HepG2 (cell line): ENCODE measurements around the gene IL15RA. TPM values are rescaled to one million over a fixed set of nuclear protein-coding genes. Genes with fewer than 3 reads are reported as not detected.

Experiments used
- ATAC-seq: fragments of 200-7000 bp; cut with Tn5 transposase; 3 replicates; pipeline ENCODE4 v1.9.1; 2020; ENCODE audit warnings: mild to moderate bottlenecking, moderate library complexity
- BruUV-seq: library from RNA; stranded (reverse); fragments of 400-500 nt; replicated peaks from 2 replicates; lab custom pipeline; 2021; lab: Mats Ljungman, UMichigan
- CTCF ChIA-PET: fragments of 300-600 bp; formaldehyde crosslinking; extraction: SDS; loops from one replicate; lab custom pipeline; 2021; ENCODE audit warnings: low total read pairs, inconsistent platforms, low intra/inter-chr PET ratio; lab: Yijun Ruan, JAX
- POLR2A ChIA-PET: fragments of 350-600 bp; sonication (Branson Sonifier 250); formaldehyde crosslinking; loops from one replicate; lab custom pipeline; 2020; ENCODE audit warnings: antibody characterized with exemption, inconsistent platforms; lab: Yijun Ruan, JAX
- DNase-seq: peaks from one replicate; pipeline ENCODE4 v3.0.0-alpha.2; 2015; ENCODE audit warnings: low spot score
- FAIRE-seq: peaks from 3 replicates; lab custom pipeline; 2011; peaks lifted over from hg19 to GRCh38; lab: Jason Lieb, UNC
- H2AFZ ChIP-seq: one replicate; pipeline ENCODE4 v1.6.1; 2011; ENCODE audit warnings: low read length, inconsistent platforms
- H3K27ac ChIP-seq: fragments of 300-600 bp; 3 replicates; pipeline ENCODE4 v1.8.0; 2011; ENCODE audit warnings: mixed run types, mild to moderate bottlenecking, mixed read lengths, low read length, inconsistent platforms; ENCODE audit not compliant: insufficient read depth; ENCODE audit errors: extremely low read length
- H3K27me3 ChIP-seq, 2 experiments: fragments of 200-600 bp in 1 of 2; 2 replicates in 1 of 2; 3 replicates in 1 of 2; pipeline versions ENCODE4 v1.6.0 to v1.8.0; 2011; ENCODE audit warnings: low read length in 2 of 2, mild to moderate bottlenecking in 2 of 2, moderate library complexity in 2 of 2, inconsistent platforms in 1 of 2; ENCODE audit not compliant: insufficient read depth in 2 of 2, control insufficient read depth in 1 of 2
- H3K36me3 ChIP-seq, 2 experiments: fragments of 200-600 bp in 1 of 2; replicated peaks in 1 of 2; 2 replicates in 1 of 2; 3 replicates in 1 of 2; pipeline versions ENCODE4 v1.5.1 to v1.8.0; 2011; ENCODE audit warnings: low read length in 2 of 2, inconsistent platforms in 1 of 2; ENCODE audit not compliant: insufficient read depth in 2 of 2, control insufficient read depth in 1 of 2
- H3K4me1 ChIP-seq: 2 replicates; pipeline ENCODE4 v1.5.1; 2012; ENCODE audit warnings: low read length, inconsistent platforms; ENCODE audit not compliant: insufficient read depth
- H3K4me2 ChIP-seq: 2 replicates; pipeline ENCODE4 v1.6.0; 2011; ENCODE audit warnings: low read depth, low read length, inconsistent platforms
- H3K4me3 ChIP-seq, 3 experiments: fragments of 200-600 bp in 1 of 3; sonication (generic), shearing (Covaris generic) in 1 of 3; replicated peaks in 1 of 3; 2 replicates each; pipeline ENCODE4 v1.5.1; 2011 to 2016; ENCODE audit warnings: low read length in 3 of 3, inconsistent platforms in 2 of 3, low read depth in 2 of 3, mild to moderate bottlenecking in 2 of 3, control low read depth in 1 of 3, mixed read lengths in 1 of 3; ENCODE audit not compliant: insufficient read depth in 1 of 3
- H3K79me2 ChIP-seq: one replicate; pipeline ENCODE4 v1.6.1; 2011; ENCODE audit warnings: low read length, inconsistent platforms; ENCODE audit not compliant: insufficient read depth
- H3K9ac ChIP-seq: 2 replicates; pipeline ENCODE4 v1.6.0; 2011; ENCODE audit warnings: mild to moderate bottlenecking, low read depth, low read length, inconsistent platforms; ENCODE audit not compliant: insufficient read depth
- H3K9me3 ChIP-seq: 2 replicates; pipeline ENCODE4 v1.5.1; 2012; ENCODE audit warnings: mild to moderate bottlenecking, low read length
- H4K20me1 ChIP-seq: 2 replicates; pipeline ENCODE4 v1.6.0; 2011; ENCODE audit warnings: inconsistent platforms, mild to moderate bottlenecking, low read length, moderate library complexity; ENCODE audit not compliant: insufficient read depth
- BRCA1 ChIP-seq: sonication (generic); formaldehyde crosslinking; IDR thresholded peaks from 2 replicates; pipeline ENCODE4 v1.4.0; 2020; ENCODE audit warnings: missing genetic modification reagents
- CBX1 ChIP-seq: IDR thresholded peaks from one replicate; pipeline ENCODE4 v1.6.1; 2016; ENCODE audit warnings: antibody characterized with exemption, low read depth
- FOSL1 ChIP-seq: sonication (generic); formaldehyde crosslinking; IDR thresholded peaks from 2 replicates; pipeline ENCODE4 v1.9.0; 2021; ENCODE audit warnings: missing genetic modification reagents, borderline replicate concordance
- FOSL2 ChIP-seq: sonication (generic); formaldehyde crosslinking; IDR thresholded peaks from 2 replicates; pipeline ENCODE4 v1.4.0; 2020; ENCODE audit warnings: missing genetic modification reagents
- HNRNPUL1 ChIP-seq: fragments of 200-400 bp; formaldehyde crosslinking; IDR thresholded peaks from 2 replicates; pipeline ENCODE4 v1.6.1; 2017; ENCODE audit warnings: low read depth, mild to moderate bottlenecking, low read length, moderate library complexity
- KLF16 ChIP-seq, 2 experiments: sonication (generic) in 1 of 2; formaldehyde crosslinking in 1 of 2; IDR thresholded peaks; 2 replicates each; pipeline versions ENCODE4 v1.6.1 to v1.8.0; 2016 to 2023; ENCODE audit warnings: missing genetic modification reagents in 2 of 2, missing compliant biosample characterization in 1 of 2
- MIER3 ChIP-seq: IDR thresholded peaks from 2 replicates; pipeline ENCODE4 v1.6.1; 2016; ENCODE audit warnings: missing compliant biosample characterization, borderline replicate concordance
- RARA ChIP-seq: IDR thresholded peaks from 2 replicates; pipeline ENCODE4 v1.6.1; 2016; ENCODE audit warnings: missing genetic modification reagents, missing compliant biosample characterization
- SNAI1 ChIP-seq: sonication (generic); formaldehyde crosslinking; IDR thresholded peaks from 2 replicates; pipeline ENCODE4 v1.5.0; 2020; ENCODE audit warnings: mild to moderate bottlenecking, missing genetic modification reagents, borderline replicate concordance
- U2AF1 ChIP-seq: fragments of 200-400 bp; formaldehyde crosslinking; optimal IDR thresholded peaks from 2 replicates; pipeline ENCODE3; 2017; ENCODE audit warnings: mild to moderate bottlenecking, low read depth, low read length
- ZNF567 ChIP-seq: sonication (generic); formaldehyde crosslinking; IDR thresholded peaks from 2 replicates; pipeline ENCODE4 v1.8.1; 2023; ENCODE audit warnings: mild to moderate bottlenecking, missing genetic modification reagents, borderline replicate concordance
- ZNF570 ChIP-seq: sonication (generic); formaldehyde crosslinking; IDR thresholded peaks from 2 replicates; pipeline ENCODE4 v1.4.0; 2020; ENCODE audit warnings: mild to moderate bottlenecking, missing genetic modification reagents, borderline replicate concordance
- ZNF7 ChIP-seq: IDR thresholded peaks from 2 replicates; pipeline ENCODE4 v1.6.1; 2016; ENCODE audit warnings: missing biosample characterization, missing genetic modification reagents
- ZNF776 ChIP-seq: sonication (generic); formaldehyde crosslinking; IDR thresholded peaks from 2 replicates; pipeline ENCODE4 v1.4.0; 2020; ENCODE audit warnings: mild to moderate bottlenecking, missing genetic modification reagents
- ZNF790 ChIP-seq: sonication (generic); formaldehyde crosslinking; IDR thresholded peaks from 2 replicates; pipeline ENCODE4 v1.8.0; 2022; ENCODE audit warnings: missing genetic modification reagents, mild to moderate bottlenecking, borderline replicate concordance
- WGBS: methylation state at CpG from one replicate; pipeline ENCODE4 v1.1.6; 2017; ENCODE audit warnings: low lambda C conversion rate; 5-methylcytosine and 5-hydroxymethylcytosine counted together
- in situ Hi-C: cut with HindIII; loops from 2 replicates; pipeline ENCODE4 v1.10.0; 2017; ENCODE audit warnings: low pct_unique_long_range_greater_than_20kb; ENCODE audit not compliant: extremely low pct_ligation_motif_present
- intact Hi-C: fragments of 100-400 bp; cut with micrococcal nuclease; formaldehyde crosslinking; loops from one replicate; pipeline ENCODE4 v1.10.0; 2022; ENCODE audit not compliant: unreplicated experiment
- polyA plus RNA-seq, 8 experiments: library from polyadenylated mRNA; depleted of rRNA in 3 of 8; stranded (reverse) in 7 of 8; unstranded in 1 of 8; fragments of >200 nt; fragmentation: Illumina TruSeq in 4 of 8; extraction: Trizol in 4 of 8; gene quantifications; 2 replicates each; pipeline versions ENCODE4 v1.2.1 to v1.2.3, GENCODE V29; 2011 to 2016; ENCODE audit warnings: low read depth in 4 of 8, missing spikeins in 1 of 8, mixed read lengths in 1 of 8; ENCODE audit not compliant: insufficient read depth in 1 of 8
- total RNA-seq, 5 experiments: library from RNA; depleted of rRNA; stranded (reverse); fragments of >200 nt; fragmentation: Illumina TruSeq; extraction: Trizol; gene quantifications; 2 replicates each; pipeline ENCODE4 v1.2.3, GENCODE V29; 2016; ENCODE audit warnings: low read depth in 1 of 5
- TF ChIP-seq, protein P1 (sequence below): sonication (generic); formaldehyde crosslinking; IDR thresholded peaks from 2 replicates; pipeline ENCODE4 v1.8.1; 2023; ENCODE audit warnings: missing genetic modification reagents, inconsistent platforms, borderline replicate concordance
- TF ChIP-seq, protein P2 (sequence below): sonication (generic); formaldehyde crosslinking; IDR thresholded peaks from 2 replicates; pipeline ENCODE4 v1.4.0; 2020; ENCODE audit warnings: mild to moderate bottlenecking, low read depth, missing genetic modification reagents

Gene IL15RA
- total and polyA plus RNA-seq, 2 of the 13 experiments (the other 11 are each of a cell fraction or from before 2014, with no cell fraction given) = 0.53 to 0.77 TPM

DNA sequence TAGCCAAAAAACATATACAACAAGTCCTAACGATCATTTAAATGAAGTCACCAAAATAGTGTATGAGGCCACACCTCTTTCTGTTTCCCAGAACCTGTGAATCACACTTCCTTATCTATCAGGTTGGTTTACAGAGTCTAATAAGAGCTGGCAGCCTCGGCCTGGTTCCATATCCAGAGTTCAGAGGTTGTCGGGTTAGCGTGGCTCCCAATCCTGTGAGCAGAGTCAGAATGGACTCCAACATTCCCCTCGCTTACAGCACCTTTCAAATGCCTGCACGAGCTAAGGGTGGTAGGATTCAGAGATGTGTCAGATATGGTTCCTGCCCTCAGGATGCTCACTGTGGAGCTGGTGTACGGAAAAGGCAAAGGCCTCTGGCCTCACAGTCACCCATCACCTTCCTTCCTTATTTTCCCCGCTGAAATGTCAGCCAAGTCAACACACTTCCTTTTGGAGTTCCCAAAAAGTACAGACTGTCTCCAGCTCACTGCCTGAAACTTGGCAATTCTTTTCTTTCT is 6.0 kb downstream of the IL15RA start:
- H3K27me3 ChIP-seq = peaks cover 4 to 10% of the 10 kb centered on the region in 2 experiments; a peak in 4 of 5 replicates
- 21% methylated on average over 8 of the region's 8 CpGs for WGBS
- H3K4me2 ChIP-seq = peak overlapping the region; percentile 10; the same call in 1 of the 2 replicates
- no peaks in the 10 kb centered on the region for H3K79me2 ChIP-seq
- no peak overlapping the region for H3K4me3 ChIP-seq
- no TSS peak for BruUV-seq
- FAIRE-seq = no peak
- no peak for DNase-seq
- ChIA-PET CTCF (no interaction called here), POLR2A (interaction anchor here (0.9 kb wide), 1 partner anchor 81 kb away, joined by 4 read pairs; the partner anchor contains the start of genes ANKRD16 and FBH1)
- no peak overlapping the region for H3K9ac ChIP-seq
- H3K36me3 ChIP-seq = no peaks in the 10 kb centered on the region
- in situ Hi-C loops = no loop called here
- H4K20me1 ChIP-seq = no peaks in the 10 kb centered on the region
- no peak overlapping the region for H3K27ac ChIP-seq
- TF ChIP-seq U2AF1 (no peak), KLF16 (CRISPR knock-in tag; IDR thresholded peaks at IDR 0.05) (no peak), SNAI1 (CRISPR knock-in tag) (no peak), ZNF7 (CRISPR knock-in tag) (peak; percentile 62), FOSL2 (CRISPR knock-in tag) (peak; percentile 86), ZNF567 (CRISPR knock-in tag) (no peak), BRCA1 (CRISPR knock-in tag) (no peak), FOSL1 (CRISPR knock-in tag) (0 out of 2 replicates have a peak, but pooled peaks have one; percentile 35)
- H2AFZ ChIP-seq = no peak overlapping the region
- peak; percentile 43 for ATAC-seq
- intact Hi-C loops = no loop called here
- peaks cover 14% of the 10 kb centered on the region for H3K4me1 ChIP-seq
- H3K9me3 ChIP-seq = no peaks in the 10 kb centered on the region

DNA sequence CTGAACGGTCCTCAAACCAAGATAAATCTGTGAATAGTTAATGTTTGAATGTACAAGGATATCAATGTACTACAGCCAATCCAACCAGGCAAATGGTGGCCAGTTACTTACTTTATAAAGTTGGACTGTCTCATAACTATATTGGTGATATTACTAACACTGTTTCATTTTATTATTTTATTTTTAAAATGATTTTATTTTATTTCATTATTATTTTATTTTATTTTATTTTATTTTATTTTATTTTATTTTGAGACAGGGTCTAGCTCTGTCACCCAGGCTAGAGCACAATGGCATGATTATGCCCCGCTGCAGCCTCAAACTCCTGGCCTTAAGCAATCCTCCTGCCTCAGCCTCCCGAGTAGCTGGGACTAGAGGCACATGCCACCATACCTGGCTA is 6.8 kb downstream of the IL15RA start:
- WGBS = 28% methylated on average over 3 of the region's 3 CpGs
- no TSS peak for BruUV-seq
- TF ChIP-seq HNRNPUL1 = no peak
- no peak for TF ChIP-seq ZNF776
- no peak for TF ChIP-seq MIER3 (CRISPR knock-in tag)
- no peak for TF ChIP-seq ZNF790
- TF ChIP-seq, protein P1, sequence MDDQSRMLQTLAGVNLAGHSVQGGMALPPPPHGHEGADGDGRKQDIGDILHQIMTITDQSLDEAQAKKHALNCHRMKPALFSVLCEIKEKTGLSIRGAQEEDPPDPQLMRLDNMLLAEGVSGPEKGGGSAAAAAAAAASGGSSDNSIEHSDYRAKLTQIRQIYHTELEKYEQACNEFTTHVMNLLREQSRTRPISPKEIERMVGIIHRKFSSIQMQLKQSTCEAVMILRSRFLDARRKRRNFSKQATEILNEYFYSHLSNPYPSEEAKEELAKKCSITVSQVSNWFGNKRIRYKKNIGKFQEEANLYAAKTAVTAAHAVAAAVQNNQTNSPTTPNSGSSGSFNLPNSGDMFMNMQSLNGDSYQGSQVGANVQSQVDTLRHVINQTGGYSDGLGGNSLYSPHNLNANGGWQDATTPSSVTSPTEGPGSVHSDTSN (CRISPR knock-in tag) = no peak
- no peak for TF ChIP-seq ZNF570 (CRISPR knock-in tag)
- no peak for TF ChIP-seq RARA (CRISPR knock-in tag)
- TF ChIP-seq, protein P2, sequence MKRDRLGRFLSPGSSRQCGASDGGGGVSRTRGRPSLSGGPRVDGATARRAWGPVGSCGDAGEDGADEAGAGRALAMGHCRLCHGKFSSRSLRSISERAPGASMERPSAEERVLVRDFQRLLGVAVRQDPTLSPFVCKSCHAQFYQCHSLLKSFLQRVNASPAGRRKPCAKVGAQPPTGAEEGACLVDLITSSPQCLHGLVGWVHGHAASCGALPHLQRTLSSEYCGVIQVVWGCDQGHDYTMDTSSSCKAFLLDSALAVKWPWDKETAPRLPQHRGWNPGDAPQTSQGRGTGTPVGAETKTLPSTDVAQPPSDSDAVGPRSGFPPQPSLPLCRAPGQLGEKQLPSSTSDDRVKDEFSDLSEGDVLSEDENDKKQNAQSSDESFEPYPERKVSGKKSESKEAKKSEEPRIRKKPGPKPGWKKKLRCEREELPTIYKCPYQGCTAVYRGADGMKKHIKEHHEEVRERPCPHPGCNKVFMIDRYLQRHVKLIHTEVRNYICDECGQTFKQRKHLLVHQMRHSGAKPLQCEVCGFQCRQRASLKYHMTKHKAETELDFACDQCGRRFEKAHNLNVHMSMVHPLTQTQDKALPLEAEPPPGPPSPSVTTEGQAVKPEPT = no peak
- no peak for TF ChIP-seq CBX1

More for the DNA sequence above, 6.8 kb downstream of the IL15RA start:
- H3K4me1 ChIP-seq = peaks cover 14% of the 10 kb centered on the region
- POLR2A ChIA-PET = no interaction called here
- no peaks in the 10 kb centered on the region for H3K9me3 ChIP-seq
- intact Hi-C loops = no loop called here
- H3K27me3 ChIP-seq = peaks cover 0 to 6% of the 10 kb centered on the region in 2 experiments; a peak in 2 of 5 replicates
- CTCF ChIA-PET = no interaction called here
- in situ Hi-C loops = no loop called here
- H3K36me3 ChIP-seq = no peaks in the 10 kb centered on the region
- no peak overlapping the region for H3K9ac ChIP-seq
- ATAC-seq = no peak
- no peaks in the 10 kb centered on the region for H3K79me2 ChIP-seq
- H3K4me3 ChIP-seq = no peak overlapping the region
- H3K27ac ChIP-seq = no peak overlapping the region
- H3K4me2 ChIP-seq = no peak overlapping the region
- DNase-seq = no peak
- FAIRE-seq = no peak
- no peak overlapping the region for H2AFZ ChIP-seq
- H4K20me1 ChIP-seq = no peaks in the 10 kb centered on the region
